ENCODE measurements around the gene HBG2.
"Not testable (repeated sequence)": the region's sequence is repeated elsewhere in the genome, so short reads cannot be mapped to it uniquely, and the experiment has no call there.

HBG2 gene

GRCh38 chr11:5267033-5267563, 12.5 kb upstream of the HBG2 start:
- Mint-ChIP-seq H3K27me3 (peaks cover 4% of the 10 kb centered on the region), H3K9me3 (no peaks in the 10 kb centered on the region), H3K27ac (no peak overlapping the region), H3K36me3 (no peaks in the 10 kb centered on the region), H3K4me1 (no peaks in the 10 kb centered on the region), H3K4me3 (no peak overlapping the region)

- no peaks in the 10 kb centered on the region for H3K9me3 Mint-ChIP-seq
- no peak overlapping the region for H3K27ac Mint-ChIP-seq
- H3K27me3 Mint-ChIP-seq = peaks cover 2% of the 10 kb centered on the region
- H3K4me1 Mint-ChIP-seq = no peaks in the 10 kb centered on the region
- H3K4me3 Mint-ChIP-seq = no peak overlapping the region
- H3K36me3 Mint-ChIP-seq = no peaks in the 10 kb centered on the region
Measured at GRCh38 chr11:5266609-5267008, 12.0 kb upstream of the HBG2 start.

- no peaks in the 10 kb centered on the region for H3K36me3 Mint-ChIP-seq
- H3K27ac Mint-ChIP-seq = no peak overlapping the region
- H3K4me1 Mint-ChIP-seq = no peaks in the 10 kb centered on the region
- H3K27me3 Mint-ChIP-seq = no peaks in the 10 kb centered on the region
- no peak overlapping the region for H3K4me3 Mint-ChIP-seq
- no peaks in the 10 kb centered on the region for H3K9me3 Mint-ChIP-seq
Measured at GRCh38 chr11:5265832-5266231, 11.3 kb upstream of the HBG2 start.

GRCh38 chr11:5258543-5259262, 4.1 kb upstream of the HBG2 start:
- Mint-ChIP-seq H3K9me3 (peaks cover 17% of the 10 kb centered on the region), H3K36me3 (no peaks in the 10 kb centered on the region), H3K4me3 (no peak overlapping the region), H3K4me1 (no peaks in the 10 kb centered on the region), H3K27me3 (peaks cover 16% of the 10 kb centered on the region), H3K27ac (no peak overlapping the region)

GRCh38 chr11:5257296-5257695, 2.7 kb upstream of the HBG2 start:
- H3K4me1 Mint-ChIP-seq = no peaks in the 10 kb centered on the region
- peaks cover 17% of the 10 kb centered on the region for H3K9me3 Mint-ChIP-seq
- no peak overlapping the region for H3K27ac Mint-ChIP-seq
- H3K36me3 Mint-ChIP-seq = no peaks in the 10 kb centered on the region
- peaks cover 16% of the 10 kb centered on the region for H3K27me3 Mint-ChIP-seq
- H3K4me3 Mint-ChIP-seq = no peak overlapping the region

GRCh38 chr11:5254023-5254422, 558 bp downstream of the HBG2 start:
- not testable (repeated sequence) for H3K36me3 Mint-ChIP-seq, H3K27ac Mint-ChIP-seq, H3K9me3 Mint-ChIP-seq, H3K4me3 Mint-ChIP-seq, H3K4me1 Mint-ChIP-seq
- peaks cover 11% of the 10 kb centered on the region for H3K27me3 Mint-ChIP-seq

GRCh38 chr11:5253440-5253839, 1.1 kb downstream of the HBG2 start:
- not testable (repeated sequence) for H3K9me3 Mint-ChIP-seq, H3K4me1 Mint-ChIP-seq, H3K36me3 Mint-ChIP-seq, H3K27ac Mint-ChIP-seq, H3K4me3 Mint-ChIP-seq
- peaks cover 11% of the 10 kb centered on the region for H3K27me3 Mint-ChIP-seq

- Mint-ChIP-seq H3K4me1 (no peaks in the 10 kb centered on the region), H3K27ac (no peak overlapping the region), H3K9me3 (no peaks in the 10 kb centered on the region), H3K36me3 (no peaks in the 10 kb centered on the region), H3K27me3 (peaks cover 11% of the 10 kb centered on the region), H3K4me3 (no peak overlapping the region)
Measured at GRCh38 chr11:5252919-5253265, 1.7 kb downstream of the HBG2 start.

- H3K27ac Mint-ChIP-seq = no peak overlapping the region
- H3K36me3 Mint-ChIP-seq = no peaks in the 10 kb centered on the region
- H3K9me3 Mint-ChIP-seq = no peaks in the 10 kb centered on the region
- no peaks in the 10 kb centered on the region for H3K4me1 Mint-ChIP-seq
- peaks cover 8% of the 10 kb centered on the region for H3K27me3 Mint-ChIP-seq
- H3K4me3 Mint-ChIP-seq = no peak overlapping the region
Measured at GRCh38 chr11:5252192-5252918, 2.2 kb downstream of the HBG2 start.

GRCh38 chr11:5251746-5252145, 2.8 kb downstream of the HBG2 start:
- no peak overlapping the region for H3K4me3 Mint-ChIP-seq
- peaks cover 4% of the 10 kb centered on the region for H3K27me3 Mint-ChIP-seq
- no peaks in the 10 kb centered on the region for H3K4me1 Mint-ChIP-seq
- H3K36me3 Mint-ChIP-seq = no peaks in the 10 kb centered on the region
- no peaks in the 10 kb centered on the region for H3K9me3 Mint-ChIP-seq
- H3K27ac Mint-ChIP-seq = no peak overlapping the region

- H3K9me3 Mint-ChIP-seq = no peaks in the 10 kb centered on the region
- no peaks in the 10 kb centered on the region for H3K27me3 Mint-ChIP-seq
- H3K36me3 Mint-ChIP-seq = no peaks in the 10 kb centered on the region
- H3K4me3 Mint-ChIP-seq = no peak overlapping the region
- H3K4me1 Mint-ChIP-seq = no peaks in the 10 kb centered on the region
- no peak overlapping the region for H3K27ac Mint-ChIP-seq
Measured at GRCh38 chr11:5250543-5251204, 3.9 kb downstream of the HBG2 start.

- H3K27ac Mint-ChIP-seq, H3K9me3 Mint-ChIP-seq, H3K36me3 Mint-ChIP-seq, H3K4me1 Mint-ChIP-seq, H3K27me3 Mint-ChIP-seq, H3K4me3 Mint-ChIP-seq: not testable (repeated sequence)
Measured at GRCh38 chr11:5249807-5250396, 4.7 kb downstream of the HBG2 start, which contains the start of gene HBG1. HBG1 (minus strand) TSS chr11:5249857; CDS start chr11:5249804, 53 bp downstream.

- H3K36me3 Mint-ChIP-seq, H3K4me3 Mint-ChIP-seq, H3K9me3 Mint-ChIP-seq, H3K4me1 Mint-ChIP-seq, H3K27ac Mint-ChIP-seq, H3K27me3 Mint-ChIP-seq: not testable (repeated sequence)
Measured at GRCh38 chr11:5248498-5248897, 6.1 kb downstream of the HBG2 start.

GRCh38 chr11:5247472-5248192, 6.9 kb downstream of the HBG2 start:
- Mint-ChIP-seq H3K4me1 (no peaks in the 10 kb centered on the region), H3K36me3 (no peaks in the 10 kb centered on the region), H3K27ac (no peak overlapping the region), H3K4me3 (no peak overlapping the region), H3K9me3 (no peaks in the 10 kb centered on the region), H3K27me3 (peaks cover 2% of the 10 kb centered on the region)

- Mint-ChIP-seq H3K27me3 (peaks cover 2% of the 10 kb centered on the region), H3K27ac (no peak overlapping the region), H3K4me3 (no peak overlapping the region), H3K4me1 (no peaks in the 10 kb centered on the region), H3K9me3 (no peaks in the 10 kb centered on the region), H3K36me3 (no peaks in the 10 kb centered on the region)
Measured at GRCh38 chr11:5246772-5247471, 7.7 kb downstream of the HBG2 start.

Data from activated naive CD4-positive, alpha-beta T cell treated with anti-CD3 and anti-CD28 coated beads, Interleukin-2, amount 50 U/mL, for 24 hours (primary cell).